Measurements from ENCODE around the gene AFF3.

DNA sequence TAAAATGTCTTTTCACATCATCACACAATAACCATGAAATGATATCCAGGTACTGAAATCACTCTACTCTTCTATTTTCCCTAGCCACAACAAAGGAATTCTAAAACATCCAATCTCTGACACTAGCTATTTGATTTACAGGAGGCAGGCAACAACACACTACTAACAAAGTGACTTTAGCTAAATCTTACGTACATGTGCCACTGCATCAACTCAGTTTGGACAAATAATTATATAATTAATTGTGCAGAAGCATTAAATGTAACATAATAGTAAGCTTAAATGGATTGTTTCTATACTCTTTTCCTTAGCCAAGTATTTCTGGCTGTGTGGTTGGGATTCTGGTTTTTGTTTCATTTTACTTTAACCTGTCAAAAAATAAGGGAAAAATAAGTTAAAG lies 192.4 kb downstream of the AFF3 start:
- no peak for TF ChIP-seq POLR2A (IDR thresholded peaks at IDR 0.05)
- TF ChIP-seq, protein P1, sequence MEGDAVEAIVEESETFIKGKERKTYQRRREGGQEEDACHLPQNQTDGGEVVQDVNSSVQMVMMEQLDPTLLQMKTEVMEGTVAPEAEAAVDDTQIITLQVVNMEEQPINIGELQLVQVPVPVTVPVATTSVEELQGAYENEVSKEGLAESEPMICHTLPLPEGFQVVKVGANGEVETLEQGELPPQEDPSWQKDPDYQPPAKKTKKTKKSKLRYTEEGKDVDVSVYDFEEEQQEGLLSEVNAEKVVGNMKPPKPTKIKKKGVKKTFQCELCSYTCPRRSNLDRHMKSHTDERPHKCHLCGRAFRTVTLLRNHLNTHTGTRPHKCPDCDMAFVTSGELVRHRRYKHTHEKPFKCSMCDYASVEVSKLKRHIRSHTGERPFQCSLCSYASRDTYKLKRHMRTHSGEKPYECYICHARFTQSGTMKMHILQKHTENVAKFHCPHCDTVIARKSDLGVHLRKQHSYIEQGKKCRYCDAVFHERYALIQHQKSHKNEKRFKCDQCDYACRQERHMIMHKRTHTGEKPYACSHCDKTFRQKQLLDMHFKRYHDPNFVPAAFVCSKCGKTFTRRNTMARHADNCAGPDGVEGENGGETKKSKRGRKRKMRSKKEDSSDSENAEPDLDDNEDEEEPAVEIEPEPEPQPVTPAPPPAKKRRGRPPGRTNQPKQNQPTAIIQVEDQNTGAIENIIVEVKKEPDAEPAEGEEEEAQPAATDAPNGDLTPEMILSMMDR (IDR thresholded peaks at IDR 0.05), result no peak
- TF ChIP-seq EP300 (IDR thresholded peaks at IDR 0.05), result no peak
- TF ChIP-seq POLR2AphosphoS5 (IDR thresholded peaks at IDR 0.05), result no peak
